ENCODE measurements around the gene ABHD17A.

ABHD17A gene

GRCh38 chr19:1917926-1918325, 32.6 kb upstream of the ABHD17A start:
- no peak overlapping the region for H3K4me3 ChIP-seq (ENCODE audit: control insufficient read depth, low read depth, low read length)
- TF ChIP-seq CTCF (IDR thresholded peaks at IDR 0.05; ENCODE audit: control insufficient read depth, insufficient read depth, low read depth, low read length, missing control alignments), result no peak
- DNase-seq (ENCODE audit: low read depth), result no peak

- no peak overlapping the region for H3K4me3 ChIP-seq (ENCODE audit: control insufficient read depth, low read depth, low read length)
- no peak for TF ChIP-seq CTCF (IDR thresholded peaks at IDR 0.05; ENCODE audit: control insufficient read depth, insufficient read depth, low read depth, low read length, missing control alignments)
- DNase-seq (ENCODE audit: low read depth), result no peak
These were observed 31.9 kb upstream of the ABHD17A start for GRCh38 chr19:1917146-1917545.

GRCh38 chr19:1914826-1915341, 29.6 kb upstream of the ABHD17A start:
- no peak overlapping the region for H3K4me3 ChIP-seq (ENCODE audit: control insufficient read depth, low read depth, low read length)
- no peak for TF ChIP-seq CTCF (IDR thresholded peaks at IDR 0.05; ENCODE audit: control insufficient read depth, insufficient read depth, low read depth, low read length, missing control alignments)
- no peak for DNase-seq (ENCODE audit: low read depth)

GRCh38 chr19:1913781-1914577, 28.7 kb upstream of the ABHD17A start:
- TF ChIP-seq CTCF (IDR thresholded peaks at IDR 0.05; ENCODE audit: control insufficient read depth, insufficient read depth, low read depth, low read length, missing control alignments), result no peak
- no peak overlapping the region for H3K4me3 ChIP-seq (ENCODE audit: control insufficient read depth, low read depth, low read length)
- no peak for DNase-seq (ENCODE audit: low read depth)

GRCh38 chr19:1912760-1913505, 27.6 kb upstream of the ABHD17A start:
- DNase-seq (ENCODE audit: low read depth), result no peak
- TF ChIP-seq CTCF (IDR thresholded peaks at IDR 0.05; ENCODE audit: control insufficient read depth, insufficient read depth, low read depth, low read length, missing control alignments), result no peak
- H3K4me3 ChIP-seq (ENCODE audit: control insufficient read depth, low read depth, low read length), result no peak overlapping the region

GRCh38 chr19:1911995-1912394, 26.7 kb upstream of the ABHD17A start:
- TF ChIP-seq CTCF (IDR thresholded peaks at IDR 0.05; ENCODE audit: control insufficient read depth, insufficient read depth, low read depth, low read length, missing control alignments), result no peak
- no peak overlapping the region for H3K4me3 ChIP-seq (ENCODE audit: control insufficient read depth, low read depth, low read length)
- no peak for DNase-seq (ENCODE audit: low read depth)
